PC-3 (cell line): ENCODE results near the gene SAFB.

Source experiments
- EZH2phosphoT487 ChIP-seq: fragments of 300-600 bp; sonication (generic); IDR thresholded peaks from 2 replicates; pipeline ENCODE4 v1.6.1; 2018; ENCODE audit warnings: mild to moderate bottlenecking, antibody characterized with exemption, low read length, borderline replicate concordance
- TF ChIP-seq, protein P1 (sequence below): fragments of 300-600 bp; sonication (generic); conservative IDR thresholded peaks from 2 replicates; pipeline ENCODE4 v1.5.1; 2017; ENCODE audit warnings: antibody characterized with exemption, low read depth, mild to moderate bottlenecking, low read length

DNA sequence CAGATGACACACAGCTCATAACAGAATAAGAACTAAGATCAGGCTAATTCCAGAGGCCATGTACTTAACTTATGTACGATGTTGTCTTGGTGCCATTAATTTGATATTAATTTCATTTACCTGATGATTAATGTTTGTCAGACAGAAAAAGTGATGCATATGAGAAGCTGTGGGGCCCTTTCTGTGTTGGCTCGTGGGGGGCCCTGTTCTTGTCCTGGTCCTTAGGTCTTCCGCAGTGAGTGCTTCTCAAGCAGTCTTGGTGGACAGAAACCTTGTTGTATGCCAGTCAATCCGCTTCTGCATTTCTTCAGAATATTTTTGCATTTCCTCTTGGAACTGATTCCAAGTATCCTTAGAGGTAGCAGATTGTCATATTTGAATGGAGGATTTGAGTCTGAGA lies 20.2 kb downstream of the SAFB start:
- no peak for TF ChIP-seq EZH2phosphoT487
- TF ChIP-seq, protein P1, sequence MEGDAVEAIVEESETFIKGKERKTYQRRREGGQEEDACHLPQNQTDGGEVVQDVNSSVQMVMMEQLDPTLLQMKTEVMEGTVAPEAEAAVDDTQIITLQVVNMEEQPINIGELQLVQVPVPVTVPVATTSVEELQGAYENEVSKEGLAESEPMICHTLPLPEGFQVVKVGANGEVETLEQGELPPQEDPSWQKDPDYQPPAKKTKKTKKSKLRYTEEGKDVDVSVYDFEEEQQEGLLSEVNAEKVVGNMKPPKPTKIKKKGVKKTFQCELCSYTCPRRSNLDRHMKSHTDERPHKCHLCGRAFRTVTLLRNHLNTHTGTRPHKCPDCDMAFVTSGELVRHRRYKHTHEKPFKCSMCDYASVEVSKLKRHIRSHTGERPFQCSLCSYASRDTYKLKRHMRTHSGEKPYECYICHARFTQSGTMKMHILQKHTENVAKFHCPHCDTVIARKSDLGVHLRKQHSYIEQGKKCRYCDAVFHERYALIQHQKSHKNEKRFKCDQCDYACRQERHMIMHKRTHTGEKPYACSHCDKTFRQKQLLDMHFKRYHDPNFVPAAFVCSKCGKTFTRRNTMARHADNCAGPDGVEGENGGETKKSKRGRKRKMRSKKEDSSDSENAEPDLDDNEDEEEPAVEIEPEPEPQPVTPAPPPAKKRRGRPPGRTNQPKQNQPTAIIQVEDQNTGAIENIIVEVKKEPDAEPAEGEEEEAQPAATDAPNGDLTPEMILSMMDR, result no peak
